ENCODE measurements around the gene PGK1. TPM values are rescaled to one million over a fixed set of nuclear protein-coding genes. Genes with fewer than 3 reads are reported as not detected.
"Not testable (repeated sequence)": the region's sequence is repeated elsewhere in the genome, so short reads cannot be mapped to it uniquely, and the experiment has no call there.

The PGK1 gene
- polyA plus RNA-seq (2013, experiment 1 of 2) = 317 TPM
- 278 TPM for polyA plus RNA-seq (2013, experiment 2 of 2)

- no peaks in the 10 kb centered on the region for H3K9me3 ChIP-seq (ENCODE audit: control insufficient read depth, low read length)
- peak within 1 kb of the TSS; percentile 92 for H3K27ac ChIP-seq (ENCODE audit: low read depth, low read length, severe bottlenecking)
- WGBS, 2 experiments (ENCODE audit: insufficient coverage in 2 of 2) = 0 to 1% methylated on average over 12 to 31 of the region's 72 CpGs
- H3K4me3 ChIP-seq (ENCODE audit: extremely low read depth, insufficient read depth, low read length, poor library complexity, severe bottlenecking) = peak within 1 kb of the TSS; percentile 74
- no peaks in the 10 kb centered on the region for H3K4me1 ChIP-seq (ENCODE audit: control insufficient read depth, insufficient read depth, low read length, poor library complexity, severe bottlenecking)
- H3K36me3 ChIP-seq (ENCODE audit: control insufficient read depth, insufficient read depth, low read length) = peaks cover 18% of the 10 kb centered on the region
Measured at GRCh38 chrX:78103623-78104446, at the start of gene PGK1. TSS of gene PGK1 (plus strand) at chrX:78104248. CDS start at chrX:78104341, 93 bp downstream.

GRCh38 chrX:78063687-78064086 lies 40.4 kb upstream of the PGK1 start:
- H3K27ac ChIP-seq (ENCODE audit: low read depth, low read length, severe bottlenecking) = no peak overlapping the region

GRCh38 chrX:78064152-78064551 lies 39.9 kb upstream of the PGK1 start:
- no peaks in the 10 kb centered on the region for H3K4me1 ChIP-seq (ENCODE audit: control insufficient read depth, insufficient read depth, low read length, poor library complexity, severe bottlenecking)
- no peak overlapping the region for H3K4me3 ChIP-seq (ENCODE audit: extremely low read depth, insufficient read depth, low read length, poor library complexity, severe bottlenecking)
- no peaks in the 10 kb centered on the region for H3K9me3 ChIP-seq (ENCODE audit: control insufficient read depth, low read length)
- no peak overlapping the region for H3K27ac ChIP-seq (ENCODE audit: low read depth, low read length, severe bottlenecking)
- 83 to 100% methylated on average over 1 to 2 of the region's 4 CpGs for WGBS, 2 experiments (ENCODE audit: insufficient coverage in 2 of 2)
- H3K36me3 ChIP-seq (ENCODE audit: control insufficient read depth, insufficient read depth, low read length) = no peaks in the 10 kb centered on the region

More at GRCh38 chrX:78063687-78064086, 40.4 kb upstream of the PGK1 start:
- H3K36me3 ChIP-seq (ENCODE audit: control insufficient read depth, insufficient read depth, low read length) = no peaks in the 10 kb centered on the region
- no peak overlapping the region for H3K4me3 ChIP-seq (ENCODE audit: extremely low read depth, insufficient read depth, low read length, poor library complexity, severe bottlenecking)
- no peaks in the 10 kb centered on the region for H3K4me1 ChIP-seq (ENCODE audit: control insufficient read depth, insufficient read depth, low read length, poor library complexity, severe bottlenecking)
- no peaks in the 10 kb centered on the region for H3K9me3 ChIP-seq (ENCODE audit: control insufficient read depth, low read length)

GRCh38 chrX:78064698-78065601 lies 39.1 kb upstream of the PGK1 start:
- not testable (repeated sequence) for H3K4me1 ChIP-seq (ENCODE audit: control insufficient read depth, insufficient read depth, low read length, poor library complexity, severe bottlenecking); H3K9me3 ChIP-seq (ENCODE audit: control insufficient read depth, low read length); H3K36me3 ChIP-seq (ENCODE audit: control insufficient read depth, insufficient read depth, low read length); H3K4me3 ChIP-seq (ENCODE audit: extremely low read depth, insufficient read depth, low read length, poor library complexity, severe bottlenecking)
- peak overlapping the region; percentile 84 for H3K27ac ChIP-seq (ENCODE audit: low read depth, low read length, severe bottlenecking)
- WGBS, 2 experiments (ENCODE audit: insufficient coverage in 2 of 2) = 33 to 83% methylated on average over 1 of the region's 6 CpGs

GRCh38 chrX:78066110-78066509 lies 37.9 kb upstream of the PGK1 start:
- WGBS, 2 experiments (ENCODE audit: insufficient coverage in 2 of 2) = no CpG with 5 or more reads among the region's 1 CpG
- H3K4me1 ChIP-seq (ENCODE audit: control insufficient read depth, insufficient read depth, low read length, poor library complexity, severe bottlenecking) = no peaks in the 10 kb centered on the region
- no peaks in the 10 kb centered on the region for H3K9me3 ChIP-seq (ENCODE audit: control insufficient read depth, low read length)
- H3K36me3 ChIP-seq (ENCODE audit: control insufficient read depth, insufficient read depth, low read length) = no peaks in the 10 kb centered on the region
- no peak overlapping the region for H3K27ac ChIP-seq (ENCODE audit: low read depth, low read length, severe bottlenecking)
- no peak overlapping the region for H3K4me3 ChIP-seq (ENCODE audit: extremely low read depth, insufficient read depth, low read length, poor library complexity, severe bottlenecking)

- Histone ChIP-seq H3K4me1 (ENCODE audit: control insufficient read depth, insufficient read depth, low read length, poor library complexity, severe bottlenecking) (no peaks in the 10 kb centered on the region), H3K9me3 (ENCODE audit: control insufficient read depth, low read length) (no peaks in the 10 kb centered on the region), H3K36me3 (ENCODE audit: control insufficient read depth, insufficient read depth, low read length) (no peaks in the 10 kb centered on the region), H3K4me3 (ENCODE audit: extremely low read depth, insufficient read depth, low read length, poor library complexity, severe bottlenecking) (no peak overlapping the region), H3K27ac (ENCODE audit: low read depth, low read length, severe bottlenecking) (no peak overlapping the region)
- WGBS, 2 experiments (ENCODE audit: insufficient coverage in 2 of 2) = no CpG with 5 or more reads among the region's 3 CpGs
Measured at GRCh38 chrX:78071331-78071730, 32.7 kb upstream of the PGK1 start.

GRCh38 chrX:78073147-78074077 lies 30.6 kb upstream of the PGK1 start:
- H3K4me1 ChIP-seq (ENCODE audit: control insufficient read depth, insufficient read depth, low read length, poor library complexity, severe bottlenecking) = not testable (repeated sequence)

GRCh38 chrX:78074088-78074487 lies 30.0 kb upstream of the PGK1 start:
- no peaks in the 10 kb centered on the region for H3K9me3 ChIP-seq (ENCODE audit: control insufficient read depth, low read length)
- no peak overlapping the region for H3K4me3 ChIP-seq (ENCODE audit: extremely low read depth, insufficient read depth, low read length, poor library complexity, severe bottlenecking)
- no peaks in the 10 kb centered on the region for H3K36me3 ChIP-seq (ENCODE audit: control insufficient read depth, insufficient read depth, low read length)
- no peaks in the 10 kb centered on the region for H3K4me1 ChIP-seq (ENCODE audit: control insufficient read depth, insufficient read depth, low read length, poor library complexity, severe bottlenecking)
- H3K27ac ChIP-seq (ENCODE audit: low read depth, low read length, severe bottlenecking) = no peak overlapping the region

More at GRCh38 chrX:78073147-78074077, 30.6 kb upstream of the PGK1 start:
- H3K4me3 ChIP-seq (ENCODE audit: extremely low read depth, insufficient read depth, low read length, poor library complexity, severe bottlenecking); H3K36me3 ChIP-seq (ENCODE audit: control insufficient read depth, insufficient read depth, low read length); H3K27ac ChIP-seq (ENCODE audit: low read depth, low read length, severe bottlenecking); H3K9me3 ChIP-seq (ENCODE audit: control insufficient read depth, low read length): not testable (repeated sequence)
- WGBS, 2 experiments (ENCODE audit: insufficient coverage in 2 of 2) = 92 to 100% methylated on average over 1 to 2 of the region's 14 CpGs

GRCh38 chrX:78075787-78076389 lies 28.2 kb upstream of the PGK1 start:
- no peaks in the 10 kb centered on the region for H3K4me1 ChIP-seq (ENCODE audit: control insufficient read depth, insufficient read depth, low read length, poor library complexity, severe bottlenecking)
- H3K9me3 ChIP-seq (ENCODE audit: control insufficient read depth, low read length) = no peaks in the 10 kb centered on the region
- no peaks in the 10 kb centered on the region for H3K36me3 ChIP-seq (ENCODE audit: control insufficient read depth, insufficient read depth, low read length)
- H3K27ac ChIP-seq (ENCODE audit: low read depth, low read length, severe bottlenecking) = no peak overlapping the region
- WGBS, 2 experiments (ENCODE audit: insufficient coverage in 2 of 2) = 83% methylated on average over 1 of the region's 5 CpGs; no CpG with 5 or more reads in 1 of the 2 experiments
- no peak overlapping the region for H3K4me3 ChIP-seq (ENCODE audit: extremely low read depth, insufficient read depth, low read length, poor library complexity, severe bottlenecking)

- not testable (repeated sequence) for H3K4me1 ChIP-seq (ENCODE audit: control insufficient read depth, insufficient read depth, low read length, poor library complexity, severe bottlenecking); H3K4me3 ChIP-seq (ENCODE audit: extremely low read depth, insufficient read depth, low read length, poor library complexity, severe bottlenecking); H3K36me3 ChIP-seq (ENCODE audit: control insufficient read depth, insufficient read depth, low read length); H3K9me3 ChIP-seq (ENCODE audit: control insufficient read depth, low read length); H3K27ac ChIP-seq (ENCODE audit: low read depth, low read length, severe bottlenecking)
- 100% methylated on average over 1 of the region's 6 CpGs; no CpG with 5 or more reads in 1 of the 2 experiments for WGBS, 2 experiments (ENCODE audit: insufficient coverage in 2 of 2)
Measured at GRCh38 chrX:78081413-78081812, 22.6 kb upstream of the PGK1 start.
